H1 (cell line): ENCODE measurements around the gene ITGB2. TPM values are rescaled to one million over a fixed set of nuclear protein-coding genes. Genes with fewer than 3 reads are reported as not detected.

Experiments
- CTCF ChIA-PET: fragments of 300-600 bp; sonication (Branson Sonifier 250); formaldehyde crosslinking; loops from one replicate; lab custom pipeline; 2021; ENCODE audit not compliant: partially characterized antibody; lab: Charles Lee
- POLR2A ChIA-PET: fragments of 300-600 bp; sonication (Branson Sonifier 250); formaldehyde crosslinking; loops from one replicate; lab custom pipeline; 2021; ENCODE audit warnings: inconsistent platforms; ENCODE audit not compliant: partially characterized antibody; lab: Charles Lee
- DNase-seq, 2 experiments: peaks; one replicate each; pipeline versions ENCODE4 v3.0.0 to v3.0.0-alpha.2; 2010 to 2022; ENCODE audit warnings: low spot score in 2 of 2, low read depth in 1 of 2, mixed read lengths in 1 of 2
- FAIRE-seq: peaks from 2 replicates; lab custom pipeline; 2011; peaks lifted over from hg19 to GRCh38; lab: Jason Lieb, UNC
- H2AFZ ChIP-seq: 2 replicates; pipeline ENCODE4 v1.8.1; 2012; ENCODE audit warnings: low read length, inconsistent platforms
- H2AK5ac ChIP-seq: 2 replicates; pipeline ENCODE4 v1.6.1; 2013; ENCODE audit warnings: low read depth, low read length
- H2BK120ac ChIP-seq: replicated peaks from 2 replicates; pipeline ENCODE3; 2013; ENCODE audit warnings: low read depth, low read length, inconsistent platforms
- H2BK12ac ChIP-seq: 2 replicates; pipeline ENCODE4 v1.6.1; 2013; ENCODE audit warnings: low read depth, low read length
- H2BK15ac ChIP-seq: 2 replicates; pipeline ENCODE4 v1.6.1; 2013; ENCODE audit warnings: low read length
- H2BK20ac ChIP-seq: 2 replicates; pipeline ENCODE4 v1.6.1; 2013; ENCODE audit warnings: low read length
- H2BK5ac ChIP-seq: 2 replicates; pipeline ENCODE4 v1.6.1; 2013; ENCODE audit warnings: low read depth, low read length
- H3K14ac ChIP-seq: 2 replicates; pipeline ENCODE4 v1.6.1; 2013; ENCODE audit warnings: inconsistent platforms; ENCODE audit not compliant: insufficient read length
- H3K18ac ChIP-seq: 2 replicates; pipeline ENCODE4 v1.6.1; 2013; ENCODE audit warnings: low read length; ENCODE audit errors: extremely low read depth
- H3K23ac ChIP-seq: 2 replicates; pipeline ENCODE4 v1.6.1; 2013; ENCODE audit warnings: inconsistent platforms; ENCODE audit not compliant: insufficient read length
- H3K23me2 ChIP-seq: 2 replicates; pipeline ENCODE4 v1.6.1; 2013; ENCODE audit warnings: low read depth, low read length
- H3K27ac ChIP-seq: 2 replicates; pipeline ENCODE4 v1.6.1; 2011; ENCODE audit warnings: low read depth, low read length, inconsistent platforms
- H3K27me3 ChIP-seq, 4 experiments: replicated peaks in 1 of 4; 1 replicate in 1 of 4; 2 replicates in 3 of 4; pipeline versions ENCODE4 v1.6.1 to v1.8.1; 2011 to 2013; ENCODE audit warnings: low read length in 3 of 4, mild to moderate bottlenecking in 3 of 4, inconsistent platforms in 2 of 4, mixed read lengths in 2 of 4, moderate library complexity in 1 of 4; ENCODE audit not compliant: control insufficient read depth in 3 of 4, insufficient read depth in 3 of 4; ENCODE audit errors: extremely low read depth in 1 of 4
- H3K36me3 ChIP-seq, 4 experiments: 2 replicates each; pipeline versions ENCODE4 v1.6.1 to v1.8.1; 2011 to 2013; ENCODE audit warnings: mild to moderate bottlenecking in 4 of 4, low read length in 3 of 4, moderate library complexity in 2 of 4, control low read depth in 1 of 4, inconsistent platforms in 1 of 4; ENCODE audit not compliant: insufficient read depth in 4 of 4, control insufficient read depth in 2 of 4
- H3K4ac ChIP-seq: replicated peaks from 2 replicates; pipeline ENCODE3; 2013; ENCODE audit warnings: low read length, low read depth, mixed read lengths, inconsistent platforms; ENCODE audit not compliant: insufficient read length
- H3K4me1 ChIP-seq, 4 experiments: replicated peaks in 1 of 4; 1 replicate in 1 of 4; 2 replicates in 3 of 4; pipeline versions ENCODE4 v1.6.1 to v1.8.1; 2011 to 2013; ENCODE audit warnings: low read length in 3 of 4, inconsistent platforms in 2 of 4, mixed read lengths in 1 of 4; ENCODE audit not compliant: insufficient read depth in 4 of 4, control insufficient read depth in 3 of 4
- H3K4me2 ChIP-seq, 2 experiments: 2 replicates each; pipeline versions ENCODE4 v1.6.1 to v1.8.1; 2011 to 2013; ENCODE audit warnings: low read depth in 2 of 2, low read length in 2 of 2, control low read depth in 1 of 2, inconsistent platforms in 1 of 2, mild to moderate bottlenecking in 1 of 2; ENCODE audit not compliant: insufficient read depth in 1 of 2
- H3K4me3 ChIP-seq, 4 experiments: fragments of 200-600, 300-600 bp in 1 of 4; sonication (generic), shearing (Covaris generic), sonication (Bioruptor Twin) in 1 of 4; 2 replicates each; pipeline versions ENCODE4 v1.5.1 to v1.8.1; 2011 to 2016; ENCODE audit warnings: low read length in 4 of 4, low read depth in 3 of 4, control low read depth in 2 of 4, inconsistent platforms in 2 of 4, mild to moderate bottlenecking in 2 of 4, mixed read lengths in 1 of 4, moderate library complexity in 1 of 4; ENCODE audit not compliant: insufficient read depth in 2 of 4; ENCODE audit errors: extremely low read depth in 1 of 4
- H3K56ac ChIP-seq: replicated peaks from 2 replicates; pipeline ENCODE3; 2013; ENCODE audit warnings: low read depth, mild to moderate bottlenecking, mixed read lengths, low read length, inconsistent platforms; ENCODE audit not compliant: insufficient read length
- H3K79me1 ChIP-seq: 2 replicates; pipeline ENCODE4 v1.6.1; 2013; ENCODE audit warnings: low read depth, low read length, control low read depth
- H3K79me2 ChIP-seq, 2 experiments: 2 replicates each; pipeline versions ENCODE4 v1.6.1 to v1.8.1; 2012 to 2013; ENCODE audit warnings: low read length in 2 of 2, mild to moderate bottlenecking in 2 of 2, inconsistent platforms in 1 of 2; ENCODE audit not compliant: insufficient read depth in 2 of 2, control insufficient read depth in 1 of 2
- H3K9ac ChIP-seq, 4 experiments: replicated peaks in 1 of 4; 1 replicate in 1 of 4; 2 replicates in 3 of 4; pipeline versions ENCODE4 v1.6.1 to v1.8.1; 2011 to 2013; ENCODE audit warnings: low read depth in 3 of 4, low read length in 3 of 4, control low read depth in 2 of 4, mild to moderate bottlenecking in 2 of 4, moderate library complexity in 2 of 4, inconsistent platforms in 1 of 4; ENCODE audit errors: extremely low read depth in 1 of 4
- H3K9me3 ChIP-seq, 2 experiments: 2 replicates each; pipeline versions ENCODE4 v1.6.1 to v1.8.1; 2012 to 2013; ENCODE audit warnings: mild to moderate bottlenecking in 2 of 2, moderate library complexity in 2 of 2, control low read depth in 1 of 2, inconsistent platforms in 1 of 2, low read depth in 1 of 2, low read length in 1 of 2, mixed read lengths in 1 of 2; ENCODE audit not compliant: insufficient read depth in 2 of 2
- H4K20me1 ChIP-seq, 2 experiments: replicated peaks in 1 of 2; 2 replicates each; pipeline versions ENCODE3 to v1.8.1; 2011 to 2013; ENCODE audit warnings: inconsistent platforms in 2 of 2, low read length in 2 of 2, mild to moderate bottlenecking in 1 of 2; ENCODE audit not compliant: insufficient read depth in 2 of 2, control insufficient read depth in 1 of 2
- H4K5ac ChIP-seq: 2 replicates; pipeline ENCODE4 v1.6.1; 2013; ENCODE audit warnings: low read length, low read depth, mixed read lengths, inconsistent platforms; ENCODE audit not compliant: insufficient read length
- H4K8ac ChIP-seq: 2 replicates; pipeline ENCODE4 v1.8.0; 2013; ENCODE audit warnings: mild to moderate bottlenecking, moderate library complexity, low read length, inconsistent platforms; ENCODE audit not compliant: insufficient read depth; ENCODE audit errors: extremely low read depth
- H4K91ac ChIP-seq: replicated peaks from 2 replicates; pipeline ENCODE3; 2013; ENCODE audit warnings: low read length, mixed read lengths, inconsistent platforms; ENCODE audit not compliant: insufficient read length
- CEBPB ChIP-seq: IDR thresholded peaks from 2 replicates; pipeline ENCODE4 v1.6.1; 2012; ENCODE audit warnings: low read depth, low read length
- CHD1 ChIP-seq: IDR thresholded peaks from 2 replicates; pipeline ENCODE4 v1.6.1; 2012; ENCODE audit warnings: low read depth, low read length, improper control_type of control experiment
- CREB1 ChIP-seq: IDR thresholded peaks from 2 replicates; pipeline ENCODE4 v1.6.1; 2012; ENCODE audit warnings: inconsistent platforms
- CTBP2 ChIP-seq: IDR thresholded peaks from 2 replicates; pipeline ENCODE4 v1.7.0; 2011; ENCODE audit warnings: borderline replicate concordance, mild to moderate bottlenecking, moderate library complexity, mixed read lengths, low read length; ENCODE audit not compliant: insufficient read depth, insufficient read length
- GTF2F1 ChIP-seq: IDR thresholded peaks from 2 replicates; pipeline ENCODE4 v1.6.1; 2012; ENCODE audit warnings: low read depth, low read length, improper control_type of control experiment, borderline replicate concordance
- NANOG ChIP-seq: IDR thresholded peaks from 2 replicates; pipeline ENCODE4 v1.6.1; 2011; ENCODE audit warnings: low read length, low read depth, mild to moderate bottlenecking, inconsistent platforms; ENCODE audit not compliant: insufficient read depth, poor library complexity, severe bottlenecking
- POLR2AphosphoS5 ChIP-seq: IDR thresholded peaks from 2 replicates; pipeline ENCODE4 v1.6.1; 2011; ENCODE audit warnings: low read depth, low read length
- RNF2 ChIP-seq: fragments of 200-900, 300-1000 bp; sonication (generic); IDR thresholded peaks from 2 replicates; pipeline ENCODE4 v1.7.1; 2016; ENCODE audit warnings: borderline replicate concordance, low read depth, mild to moderate bottlenecking, antibody characterized with exemption, low read length; ENCODE audit not compliant: poor library complexity, severe bottlenecking; ENCODE audit errors: missing control alignments
- SIN3A ChIP-seq, 2 experiments: IDR thresholded peaks in 1 of 2; conservative IDR thresholded peaks in 1 of 2; 2 replicates each; pipeline ENCODE4 v1.6.1; 2011 to 2012; ENCODE audit warnings: low read length in 2 of 2, improper control_type of control experiment in 1 of 2, low read depth in 1 of 2, mild to moderate bottlenecking in 1 of 2
- SP2 ChIP-seq: IDR thresholded peaks from 2 replicates; pipeline ENCODE4 v1.6.1; 2012; ENCODE audit warnings: mild to moderate bottlenecking, low read length, inconsistent platforms
- SP4 ChIP-seq: IDR thresholded peaks from 2 replicates; pipeline ENCODE4 v1.6.1; 2012; ENCODE audit warnings: low read length, inconsistent platforms
- TAF1 ChIP-seq: IDR thresholded peaks from 2 replicates; pipeline ENCODE4 v1.6.1; 2011; ENCODE audit warnings: mild to moderate bottlenecking, low read depth, low read length
- TAF7 ChIP-seq: optimal IDR thresholded peaks from 2 replicates; pipeline ENCODE3; 2011; ENCODE audit warnings: low read depth, mild to moderate bottlenecking, inconsistent platforms, low read length, moderate library complexity, borderline replicate concordance
- WGBS, 2 experiments: shearing (Covaris generic) in 1 of 2; methylation state at CpG; one replicate each; pipeline versions ENCODE4 v1.1.6 to v1.1.7; 2013 to 2015; ENCODE audit warnings: low lambda C conversion rate in 2 of 2, mixed read lengths in 2 of 2, inconsistent platforms in 1 of 2, low coverage in 1 of 2, missing lambda C conversion rate in 1 of 2; ENCODE audit not compliant: insufficient replicate concordance in 2 of 2, insufficient coverage in 1 of 2, insufficient read length in 1 of 2; ENCODE audit errors: extremely low coverage in 1 of 2, missing lambda C conversion rate in 1 of 2; 5-methylcytosine and 5-hydroxymethylcytosine counted together
- polyA plus RNA-seq, 7 experiments: library from polyadenylated mRNA; depleted of rRNA in 3 of 7; stranded (reverse) in 5 of 7; unstranded in 2 of 7; fragments of >200 nt in 5 of 7; fragments of 200-250 nt in 2 of 7; gene quantifications; 1 replicate in 5 of 7; 2 replicates in 1 of 7; 4 replicates in 1 of 7; pipeline versions ENCODE4 v1.2.1 to v1.2.3, GENCODE V29; 2011 to 2013; ENCODE audit warnings: missing spikeins in 2 of 7, mixed read lengths in 2 of 7
- total RNA-seq: library from RNA; stranded (reverse); fragmentation: NEBNext Ultra II Directional; extraction: Animal tissue kit (Norgen Biotek cat#: 25700); gene quantifications from 2 replicates; pipeline ENCODE4 v1.2.1, GENCODE V29; 2021

Gene ITGB2
- total and polyA plus RNA-seq, 2 of the 8 experiments (the other 6 are each of a cell fraction or from before 2014, with no cell fraction given): 0.24 to 0.63 TPM

GRCh38 chr21:44850208-44850800 is 70.4 kb downstream of the ITGB2 start:
- H3K14ac ChIP-seq: no peak overlapping the region
- no peak overlapping the region for H4K8ac ChIP-seq
- DNase-seq (no peak), FAIRE-seq (no peak)
- H3K23me2 ChIP-seq: no peaks in the 10 kb centered on the region
- no peak overlapping the region for H2BK15ac ChIP-seq
- H3K4me2 ChIP-seq: no peak overlapping the region
- H3K79me2 ChIP-seq: no peaks in the 10 kb centered on the region; a peak in 1 of 4 replicates
- peaks cover 0 to 11% (median 4%) of the 10 kb centered on the region in 4 experiments; a peak in 4 of 7 replicates for H3K4me1 ChIP-seq
- POLR2A ChIA-PET: interaction anchor here (0.6 to 1.5 kb wide), 2 partner anchors 22 to 147 kb away, joined by 3 read pairs; no protein-coding TSS in a partner anchor
- H3K27ac ChIP-seq: no peak overlapping the region
- 97% methylated on average over 20 of the region's 20 CpGs; no CpG with 5 or more reads in 1 of the 2 experiments for WGBS, 2 experiments
- no peak overlapping the region for H2BK20ac ChIP-seq
- no peaks in the 10 kb centered on the region for H3K27me3 ChIP-seq
- peaks cover 2% of the 10 kb centered on the region; the same call in 1 of the 2 replicates for H3K79me1 ChIP-seq
- H4K91ac ChIP-seq: no peak overlapping the region
- H2BK5ac ChIP-seq: no peak overlapping the region
- H3K9ac ChIP-seq: no peak overlapping the region
- no peak overlapping the region for H3K18ac ChIP-seq
- no peak overlapping the region for H2BK12ac ChIP-seq
- no peak overlapping the region for H2BK120ac ChIP-seq
- no peak overlapping the region for H3K23ac ChIP-seq
- H3K4me3 ChIP-seq: no peak overlapping the region
- CTCF ChIA-PET: interaction anchor here (0.7 to 1.4 kb wide), 3 partner anchors 13 to 50 kb away, joined by 3 to 6 read pairs (median 3); partner anchors contain the start of gene UBE2G2
- H3K56ac ChIP-seq: no peak overlapping the region
- H3K36me3 ChIP-seq: peaks cover 15 to 40% (median 33%) of the 10 kb centered on the region in 4 experiments; a peak in 7 of 8 replicates
- H3K9me3 ChIP-seq: no peaks in the 10 kb centered on the region; a peak in 1 of 4 replicates
- H4K5ac ChIP-seq: no peak overlapping the region
- H2AK5ac ChIP-seq: no peak overlapping the region
- peaks cover 4 to 11% of the 10 kb centered on the region in 2 experiments for H4K20me1 ChIP-seq
- no peak overlapping the region for H2AFZ ChIP-seq
- H3K4ac ChIP-seq: no peak overlapping the region
- TF ChIP-seq SP4: no peak
- TF ChIP-seq NANOG: no peak
- no peak for TF ChIP-seq RNF2
- TF ChIP-seq CEBPB: no peak
- no peak for TF ChIP-seq CREB1
- TF ChIP-seq CHD1: no peak
- no peak for TF ChIP-seq TAF1
- no peak for TF ChIP-seq GTF2F1
- TF ChIP-seq SIN3A (conservative IDR thresholded peaks at IDR 0.05 in 1 of 2, IDR thresholded peaks at IDR 0.05 in 1 of 2; ENCODE audit: low read depth in 1 of 2, low read length in 2 of 2): no peak
- no peak for TF ChIP-seq SP2
- no peak for TF ChIP-seq TAF7
- TF ChIP-seq POLR2AphosphoS5: no peak
- no peak for TF ChIP-seq CTBP2
